ENCODE results near the gene KCNT2. TPM values are rescaled to one million over a fixed set of nuclear protein-coding genes. Genes with fewer than 3 reads are reported as not detected.
"Not testable (repeated sequence)": the region's sequence is repeated elsewhere in the genome, so short reads cannot be mapped to it uniquely, and the experiment has no call there.

KCNT2 gene
- total RNA-seq, 1 donor from 2014 or later: 6.0 TPM

GRCh38 chr1:196590012-196590708 is 18.1 kb downstream of the KCNT2 start:
- DNase-seq (ENCODE audit: low spot score): no peak

- DNase-seq (ENCODE audit: low spot score): no peak
Observed at GRCh38 chr1:196584696-196585095, 23.5 kb downstream of the KCNT2 start.

DNA sequence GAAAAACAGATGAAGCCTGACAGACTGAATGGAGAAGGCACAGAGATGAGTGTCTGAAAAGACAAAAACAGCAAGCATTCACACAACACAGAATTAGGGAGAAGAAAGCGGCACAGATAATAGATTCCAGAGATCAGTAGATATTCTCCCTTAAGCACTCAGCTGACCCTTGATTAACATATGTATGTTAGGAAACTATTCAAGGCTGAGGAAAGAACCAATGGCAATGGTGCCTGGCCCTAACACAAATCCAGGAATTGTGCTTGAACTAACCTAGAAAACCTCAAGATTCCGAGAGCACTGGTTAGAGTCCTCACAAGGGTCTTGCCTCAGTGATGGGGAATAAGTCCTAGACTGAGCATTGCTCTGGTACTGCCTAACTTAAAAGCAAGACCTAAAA is 30.9 kb downstream of the KCNT2 start:
- no peak for DNase-seq (ENCODE audit: low spot score)

- DNase-seq (ENCODE audit: low spot score): no peak
Observed at GRCh38 chr1:196573226-196573625, 35.0 kb downstream of the KCNT2 start.

- DNase-seq (ENCODE audit: low spot score): no peak
Observed at GRCh38 chr1:196567238-196567637, 41.0 kb downstream of the KCNT2 start.

DNA sequence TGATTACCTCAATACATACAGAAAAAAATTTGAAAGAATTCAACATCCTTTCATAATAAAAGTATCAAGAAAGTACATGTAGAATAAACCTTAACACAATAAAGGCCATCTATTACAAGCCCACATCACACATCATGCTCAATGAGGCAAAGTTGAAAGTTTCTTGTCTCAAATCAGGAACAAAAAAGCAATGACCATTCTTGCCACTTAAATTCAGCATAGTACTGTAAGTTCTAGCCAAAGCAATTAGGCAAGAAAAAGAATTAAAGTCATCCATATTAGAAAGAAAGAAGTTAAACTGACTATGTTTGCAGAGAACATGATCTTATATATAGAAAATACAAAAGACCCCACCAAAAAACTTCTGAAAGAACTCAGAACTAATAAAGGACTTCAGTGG is 44.5 kb downstream of the KCNT2 start:
- no peak for DNase-seq (ENCODE audit: low spot score)

GRCh38 chr1:196559314-196559713 is 48.9 kb downstream of the KCNT2 start:
- no peak for DNase-seq (ENCODE audit: low spot score)

DNA sequence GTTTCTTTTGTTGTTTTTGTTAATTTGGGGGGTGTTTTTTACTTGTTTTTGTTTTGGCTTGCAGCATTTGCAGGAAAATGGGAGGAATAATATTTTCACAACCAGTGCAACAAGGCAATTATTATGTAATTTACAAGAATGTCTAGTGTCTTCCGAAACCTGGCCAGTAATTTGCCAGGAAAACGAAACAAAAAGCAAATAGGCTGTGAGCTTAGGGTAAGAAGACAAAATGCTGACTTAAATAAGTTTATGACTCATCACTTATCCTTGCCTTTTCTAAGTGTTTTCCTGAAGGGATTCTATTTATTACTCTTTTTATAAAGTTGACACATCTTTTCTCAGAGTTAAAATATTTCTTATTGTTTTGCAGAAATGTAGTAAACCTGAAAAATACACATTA is 49.8 kb downstream of the KCNT2 start:
- no peak for DNase-seq (ENCODE audit: low spot score)

DNA sequence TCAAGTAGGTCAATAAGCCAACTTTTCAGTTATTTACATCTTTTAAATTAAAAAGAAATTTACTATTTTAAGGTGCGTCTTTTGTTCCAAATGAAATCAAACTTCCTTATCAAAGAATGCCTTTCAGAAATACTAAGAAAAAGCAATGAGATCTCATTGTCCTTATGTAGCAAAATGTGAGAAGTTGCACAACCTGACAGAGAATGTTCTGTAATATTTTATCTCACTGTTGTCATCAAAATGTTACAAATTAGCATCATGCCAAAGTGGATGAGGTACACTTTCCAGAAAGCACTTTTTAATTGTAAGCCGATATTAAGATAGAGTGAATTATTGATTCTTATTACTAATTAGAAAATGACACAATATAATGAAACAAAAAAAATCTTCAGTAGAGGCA is 50.4 kb downstream of the KCNT2 start:
- no peak for DNase-seq (ENCODE audit: low spot score)

GRCh38 chr1:196550731-196551130 is 57.5 kb downstream of the KCNT2 start:
- DNase-seq (ENCODE audit: low spot score): no peak

DNA sequence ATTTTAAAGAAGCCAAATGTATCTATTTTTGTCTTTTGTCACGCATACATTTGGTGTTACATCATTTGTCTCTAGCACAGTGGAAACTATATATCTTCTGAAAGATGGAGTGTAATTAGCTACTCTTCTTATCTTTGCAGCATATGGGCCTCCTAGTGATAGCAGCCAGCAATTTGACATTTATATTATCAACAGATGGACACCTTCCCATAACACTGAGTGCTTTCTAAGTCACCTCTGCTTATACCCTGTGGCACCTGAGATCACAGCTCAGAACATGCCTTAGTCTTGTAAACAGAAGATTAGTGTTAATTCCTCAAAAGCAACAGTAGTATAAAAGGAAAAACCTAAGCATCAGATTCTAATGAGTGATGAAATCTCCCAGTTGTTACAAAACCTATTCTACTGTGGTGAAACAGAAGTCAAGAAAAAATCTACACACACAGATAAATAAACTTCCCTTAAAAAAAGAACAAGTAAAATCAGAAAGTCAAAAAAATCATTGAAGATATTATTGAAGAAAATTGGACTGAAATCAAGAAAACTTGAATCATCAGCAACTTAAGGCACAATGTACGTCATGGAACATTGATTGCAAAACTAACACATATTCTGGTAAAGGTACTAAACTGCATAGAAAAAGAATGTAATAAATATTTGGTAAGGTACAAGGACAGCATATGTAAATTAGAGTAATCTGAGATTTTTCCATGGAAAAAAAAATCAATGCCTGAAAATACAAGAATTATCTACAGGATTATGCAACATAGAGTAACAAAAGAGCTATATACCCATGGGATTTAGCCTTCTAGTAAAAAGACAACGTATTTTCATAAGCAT is 61.7 kb downstream of the KCNT2 start:
- no peak for DNase-seq (ENCODE audit: low spot score)

DNA sequence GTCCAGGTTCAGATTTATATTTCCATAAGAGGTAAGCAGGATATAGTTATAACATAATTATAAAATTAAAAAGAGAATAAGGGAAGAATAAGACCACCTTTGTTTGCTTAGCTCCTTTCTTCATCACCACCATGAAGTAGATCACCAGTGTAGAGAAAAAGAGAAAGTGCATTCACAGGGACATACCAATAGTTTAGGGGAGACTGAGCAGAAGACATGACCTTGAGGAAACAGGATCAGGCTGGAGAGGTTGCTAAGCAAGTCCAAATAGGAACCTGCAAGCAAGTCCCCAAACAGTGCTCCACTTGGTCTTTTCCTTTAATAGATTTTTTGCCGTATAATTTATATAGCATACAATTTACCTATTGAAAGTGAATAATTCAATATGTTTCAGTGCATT is 63.0 kb downstream of the KCNT2 start:
- no peak for DNase-seq (ENCODE audit: low spot score)

- DNase-seq (ENCODE audit: low spot score): no peak
Observed at GRCh38 chr1:196544617-196545016, 63.6 kb downstream of the KCNT2 start.

DNA sequence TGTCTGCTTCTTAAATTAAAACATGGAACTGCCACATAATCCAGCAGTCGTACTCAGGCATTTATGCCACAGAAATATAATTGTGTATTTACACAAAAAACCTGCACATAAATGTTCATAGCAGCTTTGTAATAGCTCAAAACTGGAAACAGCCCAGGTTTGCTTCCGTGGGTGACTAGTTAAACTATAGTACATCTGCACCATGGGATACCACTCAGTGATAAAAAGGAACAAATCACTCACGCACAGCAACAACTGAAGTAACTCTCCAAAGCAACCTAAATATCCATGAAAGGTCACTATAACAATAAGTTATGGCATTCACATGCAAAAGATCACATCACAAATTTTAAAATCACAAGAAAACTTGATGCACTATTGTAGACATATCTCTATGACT is 64.4 kb downstream of the KCNT2 start:
- no peak for DNase-seq (ENCODE audit: low spot score)

- DNase-seq (ENCODE audit: low spot score): no peak
Observed at GRCh38 chr1:196538473-196538872, 69.8 kb downstream of the KCNT2 start.

GRCh38 chr1:196535727-196536126 is 72.5 kb downstream of the KCNT2 start:
- no peak for DNase-seq (ENCODE audit: low spot score)

DNA sequence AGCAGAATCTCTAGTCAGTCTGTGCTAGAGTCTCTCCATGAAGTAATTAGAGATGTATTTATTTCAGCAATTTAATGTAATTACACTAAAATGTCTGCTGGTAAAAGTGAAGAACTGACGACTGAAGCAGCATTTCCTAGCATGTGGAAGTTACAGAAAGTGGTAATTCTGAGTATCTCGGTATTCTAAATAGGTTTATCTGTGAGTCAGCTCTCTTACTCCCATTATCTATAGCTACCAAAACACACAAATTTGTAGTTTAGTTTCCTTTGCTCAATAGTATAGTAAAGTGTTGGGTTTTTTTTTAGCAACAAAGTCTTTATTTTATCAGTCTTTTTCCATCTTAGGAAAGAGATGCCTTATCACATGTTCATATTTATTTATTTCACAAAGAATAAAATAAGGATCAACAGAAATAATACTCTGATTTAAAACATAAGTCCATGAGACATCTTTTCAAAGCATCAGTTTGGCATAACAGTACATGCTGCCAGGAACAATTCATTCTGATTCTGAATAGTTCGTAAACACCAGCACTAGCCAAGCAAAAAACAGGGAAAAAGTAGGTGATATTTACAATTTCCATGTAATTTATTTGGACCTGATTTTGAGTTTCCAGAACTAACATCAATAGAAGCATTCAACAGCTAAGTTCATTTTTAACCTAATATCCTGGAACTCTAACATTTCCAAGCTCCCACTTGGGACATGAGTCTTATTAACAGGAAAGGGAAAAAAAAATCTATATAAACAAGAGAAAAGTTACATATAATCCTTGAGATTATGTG is 76.3 kb downstream of the KCNT2 start:
- no peak for DNase-seq (ENCODE audit: low spot score)

DNA sequence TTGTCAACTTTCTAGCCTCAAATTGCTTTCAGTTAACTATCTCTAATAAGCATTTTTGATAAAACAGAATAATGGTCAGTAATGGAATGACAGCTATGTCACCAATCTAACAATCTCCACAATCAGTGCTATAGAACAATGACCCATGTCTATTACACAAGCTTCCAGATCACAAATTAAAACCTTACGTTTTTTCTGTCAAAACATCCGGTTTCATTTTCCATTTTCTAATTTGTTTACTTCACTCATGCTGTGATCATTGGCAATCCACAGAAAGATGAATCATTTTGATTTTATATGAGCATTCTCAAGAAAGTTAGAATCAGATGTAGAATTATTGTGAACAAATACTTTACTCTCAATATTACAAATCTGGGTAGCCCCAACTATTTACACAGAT is 80.3 kb downstream of the KCNT2 start:
- no peak for DNase-seq (ENCODE audit: low spot score)

DNA sequence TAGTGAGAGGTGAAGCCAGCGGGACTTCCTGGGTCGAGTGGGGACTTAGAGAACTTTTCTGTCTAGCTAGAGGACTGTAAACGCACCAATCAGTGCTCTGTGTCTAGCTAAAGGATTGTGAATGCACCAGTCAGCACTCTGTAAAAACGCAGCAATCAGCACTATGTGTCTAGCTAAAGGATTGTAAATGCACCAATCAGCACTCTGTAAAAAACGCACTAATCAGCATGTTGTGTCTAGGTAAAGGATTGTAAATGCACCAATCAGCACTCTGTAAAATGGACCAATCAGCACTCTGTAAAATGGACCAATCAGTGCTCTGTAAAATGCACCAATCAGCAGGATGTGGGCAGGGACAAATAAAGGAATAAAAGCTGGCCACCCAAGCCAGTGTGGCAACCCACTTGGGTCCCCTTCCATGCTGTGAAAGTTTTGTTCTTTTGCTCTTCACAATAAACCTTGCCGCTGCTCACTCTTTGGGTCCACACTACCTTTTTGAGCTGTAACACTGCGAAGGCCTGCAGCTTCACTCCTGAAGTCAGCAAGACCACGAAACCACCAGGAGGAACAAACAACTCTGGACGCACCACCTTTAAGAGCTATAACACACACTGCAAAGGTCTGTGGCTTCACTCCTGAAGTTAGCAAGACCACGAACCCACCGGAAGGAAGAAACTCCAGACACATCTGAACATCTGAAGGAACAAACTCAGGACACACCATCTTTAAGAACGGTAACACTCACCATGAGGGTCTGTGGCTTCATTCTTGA is 85.5 kb downstream of the KCNT2 start:
- DNase-seq (ENCODE audit: low spot score): not testable (repeated sequence)

- no peak for DNase-seq (ENCODE audit: low spot score)
Observed at GRCh38 chr1:196517193-196517592, 91.0 kb downstream of the KCNT2 start.

GRCh38 chr1:196516373-196516772 is 91.9 kb downstream of the KCNT2 start:
- no peak for DNase-seq (ENCODE audit: low spot score)

DNA sequence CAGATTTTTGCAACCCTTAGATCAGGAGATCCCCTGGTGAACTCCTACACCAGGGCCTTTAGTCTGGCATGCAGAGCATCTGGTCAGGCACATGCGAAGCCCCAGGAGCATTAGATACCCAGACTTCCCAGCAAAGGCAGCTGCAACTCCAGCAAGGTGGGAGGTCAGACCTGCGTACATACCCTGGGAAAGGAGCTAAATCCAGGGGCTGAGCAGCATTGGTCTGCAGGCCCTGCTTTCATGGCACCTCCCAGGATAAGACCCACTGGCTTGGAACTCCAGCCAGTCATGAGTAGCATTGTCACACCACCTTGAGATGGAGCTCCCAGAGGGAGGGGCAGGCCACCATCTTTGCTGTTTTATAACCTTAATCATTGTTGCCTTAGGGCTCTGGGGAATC is 92.3 kb downstream of the KCNT2 start:
- no peak for DNase-seq (ENCODE audit: low spot score)
